ENCODE results near the gene ABTB2.

ABTB2 gene

GRCh38 chr11:34161361-34161760 is 196.4 kb downstream of the ABTB2 start:
- ATAC-seq (no peak), DNase-seq (no peak)
- peaks cover 37% of the 10 kb centered on the region for H3K4me1 Mint-ChIP-seq
- H3K27me3 Mint-ChIP-seq, result no peaks in the 10 kb centered on the region
- no peaks in the 10 kb centered on the region for H3K9me3 Mint-ChIP-seq
- H3K4me3 Mint-ChIP-seq, result no peak overlapping the region
- H3K27ac Mint-ChIP-seq, result no peak overlapping the region

GRCh38 chr11:34160791-34161190 is 197.0 kb downstream of the ABTB2 start:
- no peak for ATAC-seq
- no peak overlapping the region for H3K27ac Mint-ChIP-seq

GRCh38 chr11:34160049-34160721 is 197.6 kb downstream of the ABTB2 start:
- Mint-ChIP-seq H3K27ac (peak overlapping the region in 1 of 2 donors; percentile 81), H3K4me3 (no peak overlapping the region)
- ATAC-seq, result no peak

More at GRCh38 chr11:34160791-34161190, 197.0 kb downstream of the ABTB2 start:
- Mint-ChIP-seq H3K9me3 (no peaks in the 10 kb centered on the region), H3K4me1 (peaks cover 37% of the 10 kb centered on the region), H3K4me3 (no peak overlapping the region), H3K27me3 (no peaks in the 10 kb centered on the region)
- DNase-seq, result no peak

GRCh38 chr11:34158661-34159060 is 199.1 kb downstream of the ABTB2 start:
- DNase-seq, result peak in 1 of 2 donors; percentile 52
- Mint-ChIP-seq H3K27ac (no peak overlapping the region), H3K9me3 (no peaks in the 10 kb centered on the region), H3K4me1 (peaks cover 48% of the 10 kb centered on the region), H3K4me3 (no peak overlapping the region), H3K27me3 (no peaks in the 10 kb centered on the region)
- peak; percentile 65 for ATAC-seq

More at GRCh38 chr11:34160049-34160721, 197.6 kb downstream of the ABTB2 start:
- Mint-ChIP-seq H3K9me3 (no peaks in the 10 kb centered on the region), H3K4me1 (peaks cover 37% of the 10 kb centered on the region), H3K27me3 (no peaks in the 10 kb centered on the region)
- DNase-seq, result no peak

- no peaks in the 10 kb centered on the region for H3K9me3 Mint-ChIP-seq
- peaks cover 58% of the 10 kb centered on the region for H3K4me1 Mint-ChIP-seq
- H3K27me3 Mint-ChIP-seq, result no peaks in the 10 kb centered on the region
- DNase-seq, result no peak
- no peak overlapping the region for H3K4me3 Mint-ChIP-seq
- no peak overlapping the region for H3K27ac Mint-ChIP-seq
- no peak for ATAC-seq
Measured at GRCh38 chr11:34157163-34157562, 200.6 kb downstream of the ABTB2 start.

DNA sequence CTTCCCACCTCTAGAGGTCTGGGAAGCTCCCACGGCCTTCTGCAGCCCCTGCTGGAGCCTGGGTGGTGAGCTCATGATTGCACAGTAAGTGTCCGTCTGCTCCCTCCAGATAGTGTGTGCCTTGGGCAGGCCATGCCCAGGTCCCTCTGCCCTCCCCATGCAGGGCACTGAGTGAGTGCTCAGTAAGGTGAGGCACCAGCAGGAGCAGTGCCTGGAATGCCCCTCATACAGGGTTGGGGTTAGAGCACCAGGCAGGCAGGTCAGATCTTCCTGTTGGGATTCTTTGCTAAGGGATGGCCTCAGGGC is 202.1 kb downstream of the ABTB2 start:
- Mint-ChIP-seq H3K27ac (no peak overlapping the region), H3K27me3 (no peaks in the 10 kb centered on the region), H3K9me3 (no peaks in the 10 kb centered on the region), H3K4me3 (no peak overlapping the region), H3K4me1 (peaks cover 48% of the 10 kb centered on the region)
- no peak for DNase-seq
- no peak for ATAC-seq

DNA sequence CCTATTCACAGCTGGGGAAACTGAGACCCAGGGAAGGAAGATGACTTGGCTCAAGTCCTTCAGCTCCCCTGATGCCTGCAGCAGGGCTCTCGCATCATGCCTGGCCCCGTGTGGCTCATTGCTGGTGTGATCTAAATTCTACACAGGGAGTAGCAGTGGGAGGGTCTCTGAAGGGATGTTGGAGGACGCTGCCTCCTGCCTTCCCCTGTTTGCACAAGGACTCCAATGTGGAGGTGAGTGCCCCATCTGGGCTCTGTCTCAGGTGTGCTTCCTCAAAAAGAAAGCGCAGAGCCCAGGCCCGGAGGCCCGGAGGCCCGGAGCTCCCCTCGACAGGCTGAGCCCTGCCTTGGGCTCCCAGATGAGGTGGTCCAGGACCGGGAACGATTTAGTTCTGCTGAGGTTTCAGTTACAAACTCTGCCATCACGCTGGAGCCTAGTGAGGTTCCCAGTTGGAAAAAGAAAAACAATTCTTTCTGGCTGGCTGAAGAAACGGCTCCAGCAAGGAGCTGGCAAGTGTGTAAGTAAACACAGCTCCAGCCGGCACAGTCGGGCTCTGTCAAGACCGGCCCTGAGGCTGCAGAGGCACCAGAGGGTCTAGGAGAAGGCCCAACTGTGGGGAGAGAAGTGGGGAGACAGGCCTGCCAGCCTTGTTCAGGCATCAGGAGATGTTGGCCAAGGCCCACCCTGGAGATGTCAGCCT is 202.6 kb downstream of the ABTB2 start:
- H3K27ac Mint-ChIP-seq, result peak overlapping the region in 1 of 2 donors; percentile 59
- H3K9me3 Mint-ChIP-seq, result no peaks in the 10 kb centered on the region

DNA sequence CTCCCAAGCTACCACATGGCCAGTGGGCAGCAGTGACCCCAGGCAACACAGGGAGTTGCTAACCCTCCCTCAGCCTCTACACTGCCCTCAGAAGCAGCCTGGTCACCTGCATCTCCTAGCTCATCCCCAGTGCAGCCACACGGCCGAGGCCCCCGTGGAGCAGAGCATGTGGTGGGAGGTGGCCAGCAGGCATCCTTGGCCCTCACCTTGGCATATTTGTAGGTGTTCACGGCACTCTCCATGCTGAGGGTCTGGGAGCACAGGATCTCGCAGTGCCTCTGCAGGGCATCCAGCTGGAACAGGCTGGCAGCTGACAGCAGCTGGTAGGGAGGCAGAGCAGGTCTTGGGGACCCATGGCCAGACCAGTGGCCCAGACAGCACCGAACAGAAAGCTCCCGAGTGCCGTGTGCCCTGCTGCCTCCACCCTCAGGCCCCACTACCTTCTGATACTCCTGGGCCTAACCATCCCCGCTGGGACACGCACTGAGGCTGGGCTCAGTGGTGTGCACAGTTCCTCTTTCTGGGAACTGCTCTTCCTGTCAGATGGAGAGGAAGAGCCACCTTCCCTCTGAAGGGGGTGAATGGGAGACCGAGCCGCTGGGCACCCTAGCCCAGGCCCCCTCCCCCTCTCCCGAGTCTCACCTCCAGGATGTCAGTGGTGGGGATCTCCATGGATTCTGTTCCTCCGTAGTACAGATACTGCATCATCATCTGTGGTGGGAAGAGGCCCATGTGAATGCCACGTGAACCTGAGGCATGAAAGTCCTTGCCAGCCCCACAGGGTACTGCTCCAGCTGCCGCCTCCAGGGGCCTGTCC is 203.5 kb downstream of the ABTB2 start:
- H3K27me3 Mint-ChIP-seq, result no peaks in the 10 kb centered on the region
- H3K9me3 Mint-ChIP-seq, result no peaks in the 10 kb centered on the region
- H3K4me1 Mint-ChIP-seq, result peaks cover 37% of the 10 kb centered on the region
- DNase-seq (no peak), ATAC-seq (no peak)
- H3K4me3 Mint-ChIP-seq, result no peak overlapping the region
- peak overlapping the region; percentile 52 to 59 for H3K27ac Mint-ChIP-seq

More for the DNA sequence above, 202.6 kb downstream of the ABTB2 start:
- H3K4me3 Mint-ChIP-seq, result no peak overlapping the region
- H3K4me1 Mint-ChIP-seq, result peaks cover 47% of the 10 kb centered on the region
- no peaks in the 10 kb centered on the region for H3K27me3 Mint-ChIP-seq
- DNase-seq (no peak), ATAC-seq (no peak)

GRCh38 chr11:34151916-34152845 is 205.6 kb downstream of the ABTB2 start:
- H3K9me3 Mint-ChIP-seq, result no peaks in the 10 kb centered on the region
- DNase-seq (no peak), ATAC-seq (no peak)
- peak overlapping the region; percentile 27 to 86 for H3K27ac Mint-ChIP-seq
- no peaks in the 10 kb centered on the region for H3K27me3 Mint-ChIP-seq
- H3K4me3 Mint-ChIP-seq, result no peak overlapping the region
- H3K4me1 Mint-ChIP-seq, result peaks cover 21% of the 10 kb centered on the region

GRCh38 chr11:34151166-34151565 is 206.6 kb downstream of the ABTB2 start:
- no peak overlapping the region for H3K4me3 Mint-ChIP-seq

GRCh38 chr11:34150494-34151151 is 207.2 kb downstream of the ABTB2 start:
- Mint-ChIP-seq H3K27ac (no peak overlapping the region), H3K4me1 (peaks cover 21% of the 10 kb centered on the region), H3K9me3 (no peaks in the 10 kb centered on the region), H3K4me3 (no peak overlapping the region), H3K27me3 (no peaks in the 10 kb centered on the region)
- ATAC-seq (no peak), DNase-seq (no peak)

More at GRCh38 chr11:34151166-34151565, 206.6 kb downstream of the ABTB2 start:
- no peak for DNase-seq
- ATAC-seq, result no peak
- Mint-ChIP-seq H3K27me3 (no peaks in the 10 kb centered on the region), H3K27ac (peak overlapping the region in 1 of 2 donors; percentile 19), H3K9me3 (no peaks in the 10 kb centered on the region), H3K4me1 (peaks cover 21% of the 10 kb centered on the region)

GRCh38 chr11:34149786-34150185 is 208.0 kb downstream of the ABTB2 start:
- H3K27ac Mint-ChIP-seq, result no peak overlapping the region
- ATAC-seq (peak; percentile 38), DNase-seq (no peak)
- H3K9me3 Mint-ChIP-seq, result no peaks in the 10 kb centered on the region
- no peak overlapping the region for H3K4me3 Mint-ChIP-seq
- peaks cover 18% of the 10 kb centered on the region for H3K4me1 Mint-ChIP-seq
- H3K27me3 Mint-ChIP-seq, result no peaks in the 10 kb centered on the region

- H3K4me1 Mint-ChIP-seq, result peaks cover 13% of the 10 kb centered on the region
- ATAC-seq (no peak), DNase-seq (no peak)
- H3K27ac Mint-ChIP-seq, result no peak overlapping the region
- no peaks in the 10 kb centered on the region for H3K9me3 Mint-ChIP-seq
- H3K4me3 Mint-ChIP-seq, result no peak overlapping the region
- no peaks in the 10 kb centered on the region for H3K27me3 Mint-ChIP-seq
Measured at GRCh38 chr11:34149274-34149673, 208.5 kb downstream of the ABTB2 start.

DNA sequence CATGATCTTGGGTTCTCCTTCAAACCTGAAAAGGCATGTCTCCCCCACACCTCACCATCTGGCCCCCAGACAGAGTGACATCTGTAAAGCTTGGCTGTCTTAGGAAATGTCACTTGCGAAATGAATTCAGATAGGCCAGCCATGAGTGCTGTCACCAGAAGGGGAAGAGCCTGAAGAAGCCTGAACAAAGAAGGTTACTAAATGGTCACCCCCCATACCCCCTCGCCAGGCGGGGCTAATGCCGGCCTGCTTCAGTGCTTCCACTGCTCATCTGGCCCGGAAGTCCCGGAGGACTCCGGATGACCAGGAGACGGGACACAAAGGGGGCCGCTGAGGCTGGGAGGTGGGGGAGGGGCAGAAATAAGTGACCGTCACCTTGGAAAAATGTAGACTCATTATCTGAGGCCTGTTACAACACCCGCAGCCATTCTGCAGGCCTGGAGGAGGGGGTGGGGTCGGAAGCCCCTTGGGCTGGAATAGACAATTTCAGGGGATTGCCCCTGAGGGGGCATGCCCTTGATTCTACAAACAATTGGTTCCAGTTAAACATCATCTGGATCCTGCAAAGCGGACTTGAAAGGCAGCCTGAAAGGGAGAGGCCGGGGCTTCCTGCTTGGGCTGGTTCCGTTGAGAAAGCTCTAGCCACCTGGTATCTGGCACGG is 209.2 kb downstream of the ABTB2 start:
- ATAC-seq (no peak), DNase-seq (no peak)
- H3K4me3 Mint-ChIP-seq, result no peak overlapping the region
- H3K27me3 Mint-ChIP-seq, result no peaks in the 10 kb centered on the region
- H3K4me1 Mint-ChIP-seq, result peaks cover 11% of the 10 kb centered on the region
- H3K27ac Mint-ChIP-seq, result peak overlapping the region in 1 of 2 donors; percentile 25
- no peaks in the 10 kb centered on the region for H3K9me3 Mint-ChIP-seq
